ENCODE data around the gene GATAD2B.

DNA sequence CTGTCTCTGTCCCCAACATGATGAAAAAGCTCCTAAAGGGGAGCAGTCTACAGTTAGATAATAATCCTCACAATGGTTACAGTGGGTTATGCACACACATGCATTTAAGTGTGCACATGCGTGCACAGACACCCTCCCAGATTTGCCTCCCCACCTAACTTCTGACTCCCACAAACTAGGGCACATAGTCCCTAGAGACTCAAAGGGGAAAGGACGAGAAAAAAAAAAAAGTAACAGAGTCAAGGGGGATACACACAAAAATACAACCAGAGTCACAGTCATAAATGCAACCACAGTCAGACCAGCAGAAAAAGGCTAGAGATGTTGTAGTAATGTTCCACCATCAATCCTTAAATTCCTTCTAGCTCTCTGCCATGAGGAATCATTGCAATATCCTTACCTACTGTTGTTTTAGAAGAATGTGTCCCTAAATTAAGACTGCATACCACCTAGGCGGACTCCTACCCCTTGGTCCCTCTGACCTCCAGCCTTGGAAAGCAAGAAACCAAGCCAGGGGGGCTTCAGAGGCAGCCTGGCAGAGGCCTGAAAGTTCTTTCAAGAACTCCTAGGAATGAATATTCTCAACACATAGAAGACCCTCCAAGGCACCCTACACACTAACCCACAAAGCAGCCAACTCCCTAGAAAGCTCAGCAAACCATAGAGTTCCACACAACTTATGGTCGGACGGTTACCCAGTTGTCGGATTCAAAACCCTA lies 34.4 kb upstream of the GATAD2B start:
- no peak for TF ChIP-seq TOX (CRISPR knock-in tag; IDR thresholded peaks at IDR 0.05; ENCODE audit: borderline replicate concordance)
- TF ChIP-seq, protein P1, sequence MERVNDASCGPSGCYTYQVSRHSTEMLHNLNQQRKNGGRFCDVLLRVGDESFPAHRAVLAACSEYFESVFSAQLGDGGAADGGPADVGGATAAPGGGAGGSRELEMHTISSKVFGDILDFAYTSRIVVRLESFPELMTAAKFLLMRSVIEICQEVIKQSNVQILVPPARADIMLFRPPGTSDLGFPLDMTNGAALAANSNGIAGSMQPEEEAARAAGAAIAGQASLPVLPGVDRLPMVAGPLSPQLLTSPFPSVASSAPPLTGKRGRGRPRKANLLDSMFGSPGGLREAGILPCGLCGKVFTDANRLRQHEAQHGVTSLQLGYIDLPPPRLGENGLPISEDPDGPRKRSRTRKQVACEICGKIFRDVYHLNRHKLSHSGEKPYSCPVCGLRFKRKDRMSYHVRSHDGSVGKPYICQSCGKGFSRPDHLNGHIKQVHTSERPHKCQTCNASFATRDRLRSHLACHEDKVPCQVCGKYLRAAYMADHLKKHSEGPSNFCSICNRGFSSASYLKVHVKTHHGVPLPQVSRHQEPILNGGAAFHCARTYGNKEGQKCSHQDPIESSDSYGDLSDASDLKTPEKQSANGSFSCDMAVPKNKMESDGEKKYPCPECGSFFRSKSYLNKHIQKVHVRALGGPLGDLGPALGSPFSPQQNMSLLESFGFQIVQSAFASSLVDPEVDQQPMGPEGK (CRISPR knock-in tag; IDR thresholded peaks at IDR 0.05; ENCODE audit: borderline replicate concordance): no peak
- no peak for TF ChIP-seq ESRRG (CRISPR knock-in tag; IDR thresholded peaks at IDR 0.05)
- TF ChIP-seq SNAI2 (CRISPR knock-in tag; IDR thresholded peaks at IDR 0.05): no peak
- TF ChIP-seq, protein P2, sequence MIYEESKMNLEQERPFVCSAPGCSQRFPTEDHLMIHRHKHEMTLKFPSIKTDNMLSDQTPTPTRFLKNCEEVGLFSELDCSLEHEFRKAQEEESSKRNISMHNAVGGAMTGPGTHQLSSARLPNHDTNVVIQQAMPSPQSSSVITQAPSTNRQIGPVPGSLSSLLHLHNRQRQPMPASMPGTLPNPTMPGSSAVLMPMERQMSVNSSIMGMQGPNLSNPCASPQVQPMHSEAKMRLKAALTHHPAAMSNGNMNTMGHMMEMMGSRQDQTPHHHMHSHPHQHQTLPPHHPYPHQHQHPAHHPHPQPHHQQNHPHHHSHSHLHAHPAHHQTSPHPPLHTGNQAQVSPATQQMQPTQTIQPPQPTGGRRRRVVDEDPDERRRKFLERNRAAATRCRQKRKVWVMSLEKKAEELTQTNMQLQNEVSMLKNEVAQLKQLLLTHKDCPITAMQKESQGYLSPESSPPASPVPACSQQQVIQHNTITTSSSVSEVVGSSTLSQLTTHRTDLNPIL (CRISPR knock-in tag; IDR thresholded peaks at IDR 0.05; ENCODE audit: low read depth): no peak
- TF ChIP-seq OSR1 (CRISPR knock-in tag; IDR thresholded peaks at IDR 0.05): no peak
- TF ChIP-seq ZFP3 (CRISPR knock-in tag; IDR thresholded peaks at IDR 0.05): no peak
- no peak for TF ChIP-seq PPARA (CRISPR knock-in tag; IDR thresholded peaks at IDR 0.05; ENCODE audit: borderline replicate concordance)
